ENCODE measurements around the gene SFT2D1. TPM values are rescaled to one million over a fixed set of nuclear protein-coding genes. Genes with fewer than 3 reads are reported as not detected.

The SFT2D1 gene
- total RNA-seq, 1 experiment from 2014 or later: 40.2 TPM

DNA sequence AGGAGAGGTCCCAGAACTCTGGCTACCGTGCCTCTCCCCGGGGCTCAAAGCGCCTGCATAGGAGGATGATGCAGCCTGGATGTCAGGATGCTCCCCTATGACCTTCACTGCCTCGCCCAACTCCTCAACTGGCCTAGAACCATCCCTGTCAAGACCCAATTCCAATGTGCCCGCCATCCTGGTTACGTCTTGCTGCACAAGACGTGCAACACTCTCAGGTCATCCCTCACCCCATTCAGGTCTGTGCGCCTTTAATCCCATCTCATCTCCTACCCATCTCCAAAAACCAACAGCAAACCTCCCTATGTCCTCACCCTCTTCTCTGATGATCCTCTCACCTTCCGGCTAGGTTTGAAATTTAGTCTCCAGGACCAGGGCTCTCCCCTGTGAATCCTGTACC lies 3.5 kb downstream of the SFT2D1 start:
- Mint-ChIP-seq H3K4me3 (no peak overlapping the region), H3K9me3 (no peaks in the 10 kb centered on the region; a peak in 1 of 5 replicates), H3K36me3 (ENCODE audit: insufficient read depth in 1 of 3, low read depth in 3 of 3) (peaks cover 14 to 40% (median 19%) of the 10 kb centered on the region in 3 experiments), H3K4me1 (peaks cover 8 to 14% of the 10 kb centered on the region in 2 experiments), H3K27ac (no peak overlapping the region), H3K27me3 (ENCODE audit: low read depth) (no peaks in the 10 kb centered on the region)
- Histone ChIP-seq H3K4me2 (ENCODE audit: insufficient read depth, insufficient read length, low read length) (no peak overlapping the region), H3K9ac (ENCODE audit: extremely low read depth, insufficient read length, low read length) (no peak overlapping the region), H3K18ac (ENCODE audit: insufficient read length, low read depth, low read length) (no peak overlapping the region), H2BK120ac (ENCODE audit: low read depth, low read length, poor library complexity, severe bottlenecking) (no peak overlapping the region), H3K56ac (ENCODE audit: insufficient read length, low read depth, low read length) (no peak overlapping the region), H3K27me3 (ENCODE audit: insufficient read depth, low read length) (no peaks in the 10 kb centered on the region), H4K5ac (ENCODE audit: insufficient read length, low read depth, low read length) (no peak overlapping the region), H3K4me1 (ENCODE audit: insufficient read depth, low read length) (peaks cover 5% of the 10 kb centered on the region; the same call in 1 of the 2 replicates), H2BK15ac (ENCODE audit: low read depth, low read length) (no peak overlapping the region), H2BK5ac (ENCODE audit: insufficient read length, low read length) (no peak overlapping the region), H3K23me2 (ENCODE audit: insufficient read length, low read depth, low read length, poor library complexity, severe bottlenecking) (peaks cover 8% of the 10 kb centered on the region), H3K4ac (ENCODE audit: low read depth, low read length) (no peak overlapping the region), H3K79me2 (ENCODE audit: insufficient read depth, low read length) (peaks cover 51% of the 10 kb centered on the region), H4K20me1 (ENCODE audit: control insufficient read depth, insufficient read depth, insufficient read length) (no peaks in the 10 kb centered on the region), H2AFZ (ENCODE audit: low read length) (no peak overlapping the region), H4K91ac (ENCODE audit: insufficient read length, low read depth, low read length) (no peak overlapping the region), H3K14ac (ENCODE audit: insufficient read depth, low read length) (no peak overlapping the region), H3K79me1 (ENCODE audit: insufficient read depth, low read depth, low read length, poor library complexity, severe bottlenecking) (peaks cover 30% of the 10 kb centered on the region), H2AK5ac (ENCODE audit: insufficient read length, low read length) (no peak overlapping the region), H3K23ac (ENCODE audit: insufficient read length, low read depth, low read length) (no peak overlapping the region), H2BK12ac (ENCODE audit: insufficient read length, low read depth, low read length) (no peak overlapping the region), H3K9me3 (ENCODE audit: control insufficient read depth, low read depth, low read length) (no peaks in the 10 kb centered on the region), H3T11ph (ENCODE audit: low read length) (no peak overlapping the region), H2BK20ac (ENCODE audit: low read depth, low read length, poor library complexity, severe bottlenecking) (no peak overlapping the region), H4K8ac (replicated peaks; ENCODE audit: insufficient read length, low read depth, low read length) (no peak overlapping the region), H3K27ac (ENCODE audit: insufficient read length, low read depth, low read length) (no peak overlapping the region)
- no peak for DNase-seq
- WGBS (ENCODE audit: extremely low coverage, insufficient read length, low lambda C conversion rate): no CpG with 5 or more reads among the region's 9 CpGs
- TF ChIP-seq CTCF (conservative IDR thresholded peaks at IDR 0.05): no peak
